HepG2 (cell line): ENCODE results near the gene OTOG. TPM values are rescaled to one million over a fixed set of nuclear protein-coding genes. Genes with fewer than 3 reads are reported as not detected.
A peak's percentile ranks its signal among the peaks of the same experiment; 100 is the strongest.

ENCODE experiments used
- ATAC-seq: fragments of 200-7000 bp; cut with Tn5 transposase; 3 replicates; pipeline ENCODE4 v1.9.1; 2020; ENCODE audit warnings: mild to moderate bottlenecking, moderate library complexity
- Bru-seq: library from RNA; stranded (reverse); fragments of 400-500 nt; gene quantifications from one replicate; lab custom pipeline; 2021; lab: Mats Ljungman, UMichigan
- BruChase-seq, 2 experiments: library from RNA; stranded (reverse); fragments of 400-500 nt; gene quantifications; one replicate each; lab custom pipeline; 2021; lab: Mats Ljungman, UMichigan
- BruUV-seq: library from RNA; stranded (reverse); fragments of 400-500 nt; replicated peaks from 2 replicates; lab custom pipeline; 2021; lab: Mats Ljungman, UMichigan
- CTCF ChIA-PET: fragments of 300-600 bp; formaldehyde crosslinking; extraction: SDS; loops from one replicate; lab custom pipeline; 2021; ENCODE audit warnings: low total read pairs, inconsistent platforms, low intra/inter-chr PET ratio; lab: Yijun Ruan, JAX
- POLR2A ChIA-PET: fragments of 350-600 bp; sonication (Branson Sonifier 250); formaldehyde crosslinking; loops from one replicate; lab custom pipeline; 2020; ENCODE audit warnings: antibody characterized with exemption, inconsistent platforms; lab: Yijun Ruan, JAX
- DNase-seq: peaks from one replicate; pipeline ENCODE4 v3.0.0-alpha.2; 2015; ENCODE audit warnings: low spot score
- FAIRE-seq: peaks from 3 replicates; lab custom pipeline; 2011; peaks lifted over from hg19 to GRCh38; lab: Jason Lieb, UNC
- H2AFZ ChIP-seq: one replicate; pipeline ENCODE4 v1.6.1; 2011; ENCODE audit warnings: low read length, inconsistent platforms
- H3K27ac ChIP-seq: fragments of 300-600 bp; 3 replicates; pipeline ENCODE4 v1.8.0; 2011; ENCODE audit warnings: mixed run types, mild to moderate bottlenecking, mixed read lengths, low read length, inconsistent platforms; ENCODE audit not compliant: insufficient read depth; ENCODE audit errors: extremely low read length
- H3K27me3 ChIP-seq, 2 experiments: fragments of 200-600 bp in 1 of 2; 2 replicates in 1 of 2; 3 replicates in 1 of 2; pipeline versions ENCODE4 v1.6.0 to v1.8.0; 2011; ENCODE audit warnings: low read length in 2 of 2, mild to moderate bottlenecking in 2 of 2, moderate library complexity in 2 of 2, inconsistent platforms in 1 of 2; ENCODE audit not compliant: insufficient read depth in 2 of 2, control insufficient read depth in 1 of 2
- H3K36me3 ChIP-seq, 2 experiments: fragments of 200-600 bp in 1 of 2; replicated peaks in 1 of 2; 2 replicates in 1 of 2; 3 replicates in 1 of 2; pipeline versions ENCODE4 v1.5.1 to v1.8.0; 2011; ENCODE audit warnings: low read length in 2 of 2, inconsistent platforms in 1 of 2; ENCODE audit not compliant: insufficient read depth in 2 of 2, control insufficient read depth in 1 of 2
- H3K4me1 ChIP-seq: 2 replicates; pipeline ENCODE4 v1.5.1; 2012; ENCODE audit warnings: low read length, inconsistent platforms; ENCODE audit not compliant: insufficient read depth
- H3K4me2 ChIP-seq: 2 replicates; pipeline ENCODE4 v1.6.0; 2011; ENCODE audit warnings: low read depth, low read length, inconsistent platforms
- H3K4me3 ChIP-seq, 3 experiments: fragments of 200-600 bp in 1 of 3; sonication (generic), shearing (Covaris generic) in 1 of 3; replicated peaks in 1 of 3; 2 replicates each; pipeline ENCODE4 v1.5.1; 2011 to 2016; ENCODE audit warnings: low read length in 3 of 3, inconsistent platforms in 2 of 3, low read depth in 2 of 3, mild to moderate bottlenecking in 2 of 3, control low read depth in 1 of 3, mixed read lengths in 1 of 3; ENCODE audit not compliant: insufficient read depth in 1 of 3
- H3K79me2 ChIP-seq: one replicate; pipeline ENCODE4 v1.6.1; 2011; ENCODE audit warnings: low read length, inconsistent platforms; ENCODE audit not compliant: insufficient read depth
- H3K9ac ChIP-seq: 2 replicates; pipeline ENCODE4 v1.6.0; 2011; ENCODE audit warnings: mild to moderate bottlenecking, low read depth, low read length, inconsistent platforms; ENCODE audit not compliant: insufficient read depth
- H3K9me3 ChIP-seq: 2 replicates; pipeline ENCODE4 v1.5.1; 2012; ENCODE audit warnings: mild to moderate bottlenecking, low read length
- H4K20me1 ChIP-seq: 2 replicates; pipeline ENCODE4 v1.6.0; 2011; ENCODE audit warnings: inconsistent platforms, mild to moderate bottlenecking, low read length, moderate library complexity; ENCODE audit not compliant: insufficient read depth
- ATF3 ChIP-seq: sonication (generic); formaldehyde crosslinking; IDR thresholded peaks from 2 replicates; pipeline ENCODE4 v1.4.0; 2020; ENCODE audit warnings: missing genetic modification reagents
- DZIP1 ChIP-seq: sonication (generic); formaldehyde crosslinking; IDR thresholded peaks from 2 replicates; pipeline ENCODE4 v1.5.0; 2020; ENCODE audit warnings: mild to moderate bottlenecking, missing genetic modification reagents
- FLYWCH1 ChIP-seq: sonication (generic); formaldehyde crosslinking; IDR thresholded peaks from 2 replicates; pipeline ENCODE4 v1.8.1; 2023; ENCODE audit warnings: mild to moderate bottlenecking, missing genetic modification reagents
- MXD4 ChIP-seq: IDR thresholded peaks from 2 replicates; pipeline ENCODE4 v1.6.1; 2016; ENCODE audit warnings: mild to moderate bottlenecking, missing biosample characterization, missing genetic modification reagents
- PTBP1 ChIP-seq: fragments of 200-400 bp; formaldehyde crosslinking; IDR thresholded peaks from 2 replicates; pipeline ENCODE4 v1.6.1; 2018; ENCODE audit warnings: low read length, low read depth; ENCODE audit not compliant: poor library complexity, severe bottlenecking
- RXRB ChIP-seq: IDR thresholded peaks from 2 replicates; pipeline ENCODE4 v1.6.1; 2016; ENCODE audit warnings: borderline replicate concordance, missing genetic modification reagents, missing compliant biosample characterization
- SAP130 ChIP-seq: IDR thresholded peaks from 2 replicates; pipeline ENCODE4 v1.6.1; 2016; ENCODE audit warnings: low read depth
- SCMH1 ChIP-seq: sonication (generic); formaldehyde crosslinking; IDR thresholded peaks from 2 replicates; pipeline ENCODE4 v1.9.0; 2021; ENCODE audit warnings: missing genetic modification reagents, mild to moderate bottlenecking, borderline replicate concordance
- SKI ChIP-seq: fragments of 450-650 bp; IDR thresholded peaks from one replicate; pipeline ENCODE4 v1.6.1; 2018; ENCODE audit warnings: mild to moderate bottlenecking; ENCODE audit not compliant: partially characterized antibody
- SNRNP70 ChIP-seq: fragments of 200-400 bp; formaldehyde crosslinking; IDR thresholded peaks from 2 replicates; pipeline ENCODE4 v1.6.1; 2017; ENCODE audit warnings: mild to moderate bottlenecking, low read depth, low read length, moderate library complexity
- ZNF292 ChIP-seq: sonication (generic); formaldehyde crosslinking; IDR thresholded peaks from 2 replicates; pipeline ENCODE4 v1.8.1; 2022; ENCODE audit warnings: mild to moderate bottlenecking, low read depth, missing genetic modification reagents, borderline replicate concordance
- ZNF362 ChIP-seq: sonication (generic); formaldehyde crosslinking; IDR thresholded peaks from 2 replicates; pipeline ENCODE4 v1.4.0; 2020; ENCODE audit warnings: missing genetic modification reagents, mild to moderate bottlenecking, borderline replicate concordance
- ZNF569 ChIP-seq: sonication (generic); formaldehyde crosslinking; IDR thresholded peaks from 2 replicates; pipeline ENCODE4 v1.5.0; 2020; ENCODE audit warnings: mild to moderate bottlenecking, missing genetic modification reagents, moderate library complexity, borderline replicate concordance
- WGBS: methylation state at CpG from one replicate; pipeline ENCODE4 v1.1.6; 2017; ENCODE audit warnings: low lambda C conversion rate; 5-methylcytosine and 5-hydroxymethylcytosine counted together
- in situ Hi-C: cut with HindIII; loops from 2 replicates; pipeline ENCODE4 v1.10.0; 2017; ENCODE audit warnings: low pct_unique_long_range_greater_than_20kb; ENCODE audit not compliant: extremely low pct_ligation_motif_present
- intact Hi-C: fragments of 100-400 bp; cut with micrococcal nuclease; formaldehyde crosslinking; loops from one replicate; pipeline ENCODE4 v1.10.0; 2022; ENCODE audit not compliant: unreplicated experiment
- long read RNA-seq, 2 experiments: library from RNA in 1 of 2; library from polyadenylated mRNA in 1 of 2; stranded (forward) in 1 of 2; unstranded in 1 of 2; transcript quantifications; one replicate each; pipeline ENCODE4 v2.0.0, GENCODE V29; 2019 to 2022
- polyA minus RNA-seq, 3 experiments: library from RNA; depleted of rRNA, polyadenylated mRNA; stranded (reverse); fragments of >200 nt; gene quantifications; 2 replicates each; pipeline ENCODE4 v1.2.3, GENCODE V29; 2011; ENCODE audit warnings: low replicate concordance in 1 of 3
- polyA plus RNA-seq, 8 experiments: library from polyadenylated mRNA; depleted of rRNA in 3 of 8; stranded (reverse) in 7 of 8; unstranded in 1 of 8; fragments of >200 nt; fragmentation: Illumina TruSeq in 4 of 8; extraction: Trizol in 4 of 8; gene quantifications; 2 replicates each; pipeline versions ENCODE4 v1.2.1 to v1.2.3, GENCODE V29; 2011 to 2016; ENCODE audit warnings: low read depth in 4 of 8, missing spikeins in 1 of 8, mixed read lengths in 1 of 8; ENCODE audit not compliant: insufficient read depth in 1 of 8
- total RNA-seq, 5 experiments: library from RNA; depleted of rRNA; stranded (reverse); fragments of >200 nt; fragmentation: Illumina TruSeq; extraction: Trizol; gene quantifications; 2 replicates each; pipeline ENCODE4 v1.2.3, GENCODE V29; 2016; ENCODE audit warnings: low read depth in 1 of 5

Gene OTOG
- not detected in 2 replicates for total RNA-seq (2016; rRNA removed; fragmentation: Illumina TruSeq; extraction: Trizol)
- not detected in 2 replicates for total RNA-seq (2016; cell fraction: cytosol; rRNA removed; fragmentation: Illumina TruSeq; extraction: Trizol; ENCODE audit: low read depth)
- total RNA-seq (2016; cell fraction: insoluble cytoplasmic fraction; rRNA removed; fragmentation: Illumina TruSeq; extraction: Trizol) = not detected in 2 replicates
- not detected in 2 replicates for total RNA-seq (2016; cell fraction: membrane; rRNA removed; fragmentation: Illumina TruSeq; extraction: Trizol)
- total RNA-seq (2016; cell fraction: nucleus; rRNA removed; fragmentation: Illumina TruSeq; extraction: Trizol) = not detected in 2 replicates
- polyA plus RNA-seq (2011; rRNA removed) = not detected in 2 replicates
- polyA plus RNA-seq (2011; cell fraction: cytosol; rRNA removed) = not detected in 2 replicates
- not detected in 2 replicates for polyA plus RNA-seq (2011; cell fraction: nucleus; rRNA removed)
- not detected in 2 replicates for polyA plus RNA-seq (2012)
- polyA plus RNA-seq (2016; cell fraction: cytosol; fragmentation: Illumina TruSeq; extraction: Trizol; ENCODE audit: low read depth) = not detected in 2 replicates
- polyA plus RNA-seq (2016; cell fraction: insoluble cytoplasmic fraction; fragmentation: Illumina TruSeq; extraction: Trizol; ENCODE audit: low read depth) = not detected in 2 replicates
- polyA plus RNA-seq (2016; cell fraction: membrane; fragmentation: Illumina TruSeq; extraction: Trizol; ENCODE audit: low read depth) = not detected in 2 replicates
- not detected in 2 replicates for polyA plus RNA-seq (2016; cell fraction: nucleus; fragmentation: Illumina TruSeq; extraction: Trizol; ENCODE audit: insufficient read depth, low read depth)
- polyA minus RNA-seq (2011; rRNA and poly(A)+ RNA removed; ENCODE audit: low replicate concordance) = 0.84 TPM in 1 of 2 replicates, not detected in the other
- not detected in 2 replicates for polyA minus RNA-seq (2011; cell fraction: cytosol; rRNA and poly(A)+ RNA removed)
- not detected in 2 replicates for polyA minus RNA-seq (2011; cell fraction: nucleus; rRNA and poly(A)+ RNA removed)
- Bru-seq, nascent RNA = not detected
- not detected for BruChase-seq, experiment 1, labeled RNA remaining after a 6-hour chase
- BruChase-seq, experiment 2, labeled RNA remaining after a 2-hour chase = percentile 1 among the genes with signal in this experiment
- long read RNA-seq, experiment 1 = 0 reads
- long read RNA-seq, experiment 2 = 0 reads

- ChIA-PET POLR2A (no interaction called here), CTCF (no interaction called here)
- Histone ChIP-seq H3K36me3 (no peaks in the 10 kb centered on the region), H3K4me2 (no peak within 1 kb of the TSS), H3K27me3 (peaks cover 0 to 17% of the 10 kb centered on the region in 2 experiments; a peak in 2 of 5 replicates), H3K9me3 (no peaks in the 10 kb centered on the region), H2AFZ (no peak within 1 kb of the TSS), H4K20me1 (no peaks in the 10 kb centered on the region), H3K4me3 (no peak within 1 kb of the TSS), H3K79me2 (no peaks in the 10 kb centered on the region), H3K9ac (no peak within 1 kb of the TSS), H3K27ac (no peak within 1 kb of the TSS), H3K4me1 (peaks cover 12% of the 10 kb centered on the region)
- ATAC-seq (no peak), FAIRE-seq (no peak), DNase-seq (no peak)
- BruUV-seq = no TSS peak
- in situ Hi-C loops (no loop called here), intact Hi-C loops (no loop called here)
- WGBS = 28% methylated on average over 11 of the region's 20 CpGs
- TF ChIP-seq SNRNP70 (no peak), SCMH1 (no peak), DZIP1 (CRISPR knock-in tag) (no peak), ZNF569 (CRISPR knock-in tag) (no peak), PTBP1 (no peak), SAP130 (no peak), ZNF362 (no peak), ZNF292 (CRISPR knock-in tag) (no peak), FLYWCH1 (no peak), RXRB (CRISPR knock-in tag) (no peak), SKI (no peak), MXD4 (CRISPR knock-in tag) (no peak), ATF3 (CRISPR knock-in tag) (no peak)
Measured at GRCh38 chr11:17547051-17547577, at the start of gene OTOG. TSS of gene OTOG (plus strand) at chr11:17547259. CDS start at chr11:17547373, 114 bp downstream.
